ENCODE results near the gene KANSL2.

GRCh38 chr12:48618541-48618940, 63.5 kb downstream of the KANSL2 start:
- TF ChIP-seq, protein P1, sequence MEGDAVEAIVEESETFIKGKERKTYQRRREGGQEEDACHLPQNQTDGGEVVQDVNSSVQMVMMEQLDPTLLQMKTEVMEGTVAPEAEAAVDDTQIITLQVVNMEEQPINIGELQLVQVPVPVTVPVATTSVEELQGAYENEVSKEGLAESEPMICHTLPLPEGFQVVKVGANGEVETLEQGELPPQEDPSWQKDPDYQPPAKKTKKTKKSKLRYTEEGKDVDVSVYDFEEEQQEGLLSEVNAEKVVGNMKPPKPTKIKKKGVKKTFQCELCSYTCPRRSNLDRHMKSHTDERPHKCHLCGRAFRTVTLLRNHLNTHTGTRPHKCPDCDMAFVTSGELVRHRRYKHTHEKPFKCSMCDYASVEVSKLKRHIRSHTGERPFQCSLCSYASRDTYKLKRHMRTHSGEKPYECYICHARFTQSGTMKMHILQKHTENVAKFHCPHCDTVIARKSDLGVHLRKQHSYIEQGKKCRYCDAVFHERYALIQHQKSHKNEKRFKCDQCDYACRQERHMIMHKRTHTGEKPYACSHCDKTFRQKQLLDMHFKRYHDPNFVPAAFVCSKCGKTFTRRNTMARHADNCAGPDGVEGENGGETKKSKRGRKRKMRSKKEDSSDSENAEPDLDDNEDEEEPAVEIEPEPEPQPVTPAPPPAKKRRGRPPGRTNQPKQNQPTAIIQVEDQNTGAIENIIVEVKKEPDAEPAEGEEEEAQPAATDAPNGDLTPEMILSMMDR (IDR thresholded peaks at IDR 0.05): peak; percentile 72 to 90 (median 87)
- no peak for TF ChIP-seq POLR2A (IDR thresholded peaks at IDR 0.05)
